ENCODE results near the gene TNFRSF21.

- TF ChIP-seq EZH2 (IDR thresholded peaks at IDR 0.05; ENCODE audit: low read length, unreplicated experiment) = no peak
- TF ChIP-seq, protein P1, sequence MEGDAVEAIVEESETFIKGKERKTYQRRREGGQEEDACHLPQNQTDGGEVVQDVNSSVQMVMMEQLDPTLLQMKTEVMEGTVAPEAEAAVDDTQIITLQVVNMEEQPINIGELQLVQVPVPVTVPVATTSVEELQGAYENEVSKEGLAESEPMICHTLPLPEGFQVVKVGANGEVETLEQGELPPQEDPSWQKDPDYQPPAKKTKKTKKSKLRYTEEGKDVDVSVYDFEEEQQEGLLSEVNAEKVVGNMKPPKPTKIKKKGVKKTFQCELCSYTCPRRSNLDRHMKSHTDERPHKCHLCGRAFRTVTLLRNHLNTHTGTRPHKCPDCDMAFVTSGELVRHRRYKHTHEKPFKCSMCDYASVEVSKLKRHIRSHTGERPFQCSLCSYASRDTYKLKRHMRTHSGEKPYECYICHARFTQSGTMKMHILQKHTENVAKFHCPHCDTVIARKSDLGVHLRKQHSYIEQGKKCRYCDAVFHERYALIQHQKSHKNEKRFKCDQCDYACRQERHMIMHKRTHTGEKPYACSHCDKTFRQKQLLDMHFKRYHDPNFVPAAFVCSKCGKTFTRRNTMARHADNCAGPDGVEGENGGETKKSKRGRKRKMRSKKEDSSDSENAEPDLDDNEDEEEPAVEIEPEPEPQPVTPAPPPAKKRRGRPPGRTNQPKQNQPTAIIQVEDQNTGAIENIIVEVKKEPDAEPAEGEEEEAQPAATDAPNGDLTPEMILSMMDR (conservative IDR thresholded peaks at IDR 0.05; ENCODE audit: low read depth, low read length) = no peak
Observed at GRCh38 chr6:47263268-47263667, 46.4 kb downstream of the TNFRSF21 start.
